Lung (tissue), 12 donors: ENCODE data around the gene AP2A2. TPM values are rescaled to one million over a fixed set of nuclear protein-coding genes. Genes with fewer than 3 reads are reported as not detected.

Experiments
- ATAC-seq: fragments of 200-7000 bp; cut with Tn5 transposase; one replicate; pipeline ENCODE4 v1.9.1; 2020; ENCODE audit warnings: moderate number of reproducible peaks; ENCODE audit not compliant: insufficient read depth, low FRiP score
- DNase-seq, 3 donors: peaks; one replicate each; pipeline ENCODE4 v3.0.0-alpha.2; 2013 to 2017
- H3K27ac ChIP-seq, 2 donors: one replicate each; pipeline ENCODE4 v1.5.1; 2013; ENCODE audit warnings: mild to moderate bottlenecking in 2 of 2, moderate library complexity in 2 of 2, control low read depth in 1 of 2, inconsistent platforms in 1 of 2, low read depth in 1 of 2, low read length in 1 of 2
- H3K27me3 ChIP-seq, 3 donors: one replicate each; pipeline ENCODE4 v1.5.1; 2013; ENCODE audit warnings: low read length in 2 of 3; ENCODE audit not compliant: control insufficient read depth in 3 of 3, insufficient read depth in 3 of 3
- H3K36me3 ChIP-seq, 4 donors: one replicate each; pipeline ENCODE4 v1.5.1; 2013; ENCODE audit warnings: low read length in 4 of 4, mild to moderate bottlenecking in 1 of 4, moderate library complexity in 1 of 4; ENCODE audit not compliant: control insufficient read depth in 4 of 4, insufficient read depth in 4 of 4
- H3K4me1 ChIP-seq, 5 donors: one replicate each; pipeline ENCODE4 v1.5.1; 2013; ENCODE audit warnings: low read length in 5 of 5, mild to moderate bottlenecking in 2 of 5, moderate library complexity in 1 of 5; ENCODE audit not compliant: control insufficient read depth in 5 of 5, insufficient read depth in 5 of 5
- H3K4me3 ChIP-seq: one replicate; pipeline ENCODE4 v1.5.1; 2013; ENCODE audit warnings: mild to moderate bottlenecking, control low read depth, moderate library complexity
- H3K9ac ChIP-seq, 2 donors: one replicate each; pipeline ENCODE4 v1.5.1; 2013; ENCODE audit warnings: low read length in 2 of 2, control low read depth in 1 of 2; ENCODE audit not compliant: insufficient read depth in 1 of 2
- H3K9me3 ChIP-seq, 4 donors: one replicate each; pipeline ENCODE4 v1.5.1; 2013; ENCODE audit warnings: low read length in 3 of 4, mild to moderate bottlenecking in 1 of 4, moderate library complexity in 1 of 4; ENCODE audit not compliant: control insufficient read depth in 4 of 4, insufficient read depth in 3 of 4
- CTCF ChIP-seq: IDR thresholded peaks from 2 replicates; pipeline ENCODE4 v1.5.1; 2012; ENCODE audit warnings: mild to moderate bottlenecking; ENCODE audit errors: control extremely low read depth, extremely low read depth
- WGBS, 2 donors: extraction: QIAGEN DNeasy Blood & Tissue Kit; methylation state at CpG; one replicate each; pipeline ENCODE4 v1.1.7; 2013; 5-methylcytosine and 5-hydroxymethylcytosine counted together
- polyA plus RNA-seq, 2 donors: library from polyadenylated mRNA; stranded (reverse); fragments of 200-250 nt; gene quantifications; one replicate each; pipeline ENCODE4 v1.2.1, GENCODE V29; 2013
- total RNA-seq, 2 donors: library from RNA; depleted of rRNA in 1 of 2; stranded (reverse); fragments of >200 nt in 1 of 2; gene quantifications; one replicate each; pipeline ENCODE4 v1.2.1, GENCODE V29; 2014 to 2021
- donor health status: control.
- donor health status: control.
- donor health status: Bipolar disorder and iron deficiency.
- donor health status: healthy.
- donor health status: DM: yes; HTN: yes; CAD: no.

The AP2A2 gene
- total and polyA plus RNA-seq, 4 donors, result 33.8 to 93.2 (median 54.4) TPM

- Histone ChIP-seq H3K9ac (no peak overlapping the region), H3K4me3 (no peak overlapping the region), H3K36me3 (peaks cover 0 to 41% (median 3%) of the 10 kb centered on the region in 4 donors), H3K27me3 (no peaks in the 10 kb centered on the region), H3K27ac (no peak overlapping the region), H3K9me3 (no peaks in the 10 kb centered on the region), H3K4me1 (no peaks in the 10 kb centered on the region)
- DNase-seq, result no peak
- no peak for TF ChIP-seq CTCF
- no peak for ATAC-seq
- WGBS, 2 donors, result 85 to 90% methylated on average over 14 of the region's 14 CpGs
Observed at GRCh38 chr11:880447-880846, 45.2 kb upstream of the AP2A2 start.

- Histone ChIP-seq H3K9ac (no peak overlapping the region), H3K4me3 (no peak overlapping the region), H3K9me3 (no peaks in the 10 kb centered on the region), H3K27me3 (no peaks in the 10 kb centered on the region), H3K36me3 (peaks cover 0 to 49% (median 7%) of the 10 kb centered on the region in 4 donors), H3K4me1 (no peaks in the 10 kb centered on the region), H3K27ac (no peak overlapping the region)
- no peak for ATAC-seq
- 78 to 86% methylated on average over 12 to 14 of the region's 14 CpGs for WGBS, 2 donors
- TF ChIP-seq CTCF, result no peak
- no peak for DNase-seq
Observed at GRCh38 chr11:882596-882995, 43.1 kb upstream of the AP2A2 start.

- H3K4me3 ChIP-seq, result no peak overlapping the region
- H3K9me3 ChIP-seq, result no peaks in the 10 kb centered on the region
- H3K9ac ChIP-seq, result no peak overlapping the region
- no peaks in the 10 kb centered on the region for H3K4me1 ChIP-seq
- no peak for TF ChIP-seq CTCF
- no peak overlapping the region for H3K27ac ChIP-seq
- no peak for ATAC-seq
- 84 to 96% methylated on average over 10 of the region's 10 CpGs for WGBS, 2 donors
- peaks cover 0 to 50% (median 8%) of the 10 kb centered on the region in 4 donors for H3K36me3 ChIP-seq
- no peak for DNase-seq
- H3K27me3 ChIP-seq, result no peaks in the 10 kb centered on the region
Observed at GRCh38 chr11:883527-883926, 42.1 kb upstream of the AP2A2 start.

- Histone ChIP-seq H3K9ac (no peak overlapping the region), H3K27me3 (no peaks in the 10 kb centered on the region), H3K4me3 (no peak overlapping the region), H3K4me1 (no peaks in the 10 kb centered on the region), H3K36me3 (peaks cover 0 to 54% (median 8%) of the 10 kb centered on the region in 4 donors), H3K9me3 (no peaks in the 10 kb centered on the region), H3K27ac (no peak overlapping the region)
- ATAC-seq (no peak), DNase-seq (no peak)
- 88 to 92% methylated on average over 16 of the region's 16 CpGs for WGBS, 2 donors
- TF ChIP-seq CTCF, result no peak
Observed at GRCh38 chr11:884578-885070, 41.0 kb upstream of the AP2A2 start.
